ENCODE results near the gene SDHAF4.

DNA sequence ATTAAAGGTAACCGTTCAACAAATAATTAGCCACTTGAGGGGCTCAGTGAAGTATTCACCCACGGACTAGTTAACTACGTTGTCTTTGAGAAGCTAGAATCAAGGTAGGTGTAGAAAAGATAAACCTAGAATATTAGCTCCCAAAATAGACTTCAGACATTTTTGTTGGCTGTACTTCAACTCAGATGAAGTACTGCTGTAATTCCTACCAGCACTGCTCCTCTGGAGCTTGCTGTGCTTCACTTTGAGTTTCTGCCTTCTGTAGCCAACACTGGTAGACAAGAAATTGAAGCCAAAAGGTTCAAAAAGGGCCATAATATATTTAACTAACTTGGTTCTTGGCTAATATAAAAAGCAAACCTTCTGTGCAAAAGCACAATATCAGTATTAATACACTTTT lies 18.8 kb upstream of the SDHAF4 start:
- TF ChIP-seq POLR2A (IDR thresholded peaks at IDR 0.05) = no peak
- TF ChIP-seq, protein P1, sequence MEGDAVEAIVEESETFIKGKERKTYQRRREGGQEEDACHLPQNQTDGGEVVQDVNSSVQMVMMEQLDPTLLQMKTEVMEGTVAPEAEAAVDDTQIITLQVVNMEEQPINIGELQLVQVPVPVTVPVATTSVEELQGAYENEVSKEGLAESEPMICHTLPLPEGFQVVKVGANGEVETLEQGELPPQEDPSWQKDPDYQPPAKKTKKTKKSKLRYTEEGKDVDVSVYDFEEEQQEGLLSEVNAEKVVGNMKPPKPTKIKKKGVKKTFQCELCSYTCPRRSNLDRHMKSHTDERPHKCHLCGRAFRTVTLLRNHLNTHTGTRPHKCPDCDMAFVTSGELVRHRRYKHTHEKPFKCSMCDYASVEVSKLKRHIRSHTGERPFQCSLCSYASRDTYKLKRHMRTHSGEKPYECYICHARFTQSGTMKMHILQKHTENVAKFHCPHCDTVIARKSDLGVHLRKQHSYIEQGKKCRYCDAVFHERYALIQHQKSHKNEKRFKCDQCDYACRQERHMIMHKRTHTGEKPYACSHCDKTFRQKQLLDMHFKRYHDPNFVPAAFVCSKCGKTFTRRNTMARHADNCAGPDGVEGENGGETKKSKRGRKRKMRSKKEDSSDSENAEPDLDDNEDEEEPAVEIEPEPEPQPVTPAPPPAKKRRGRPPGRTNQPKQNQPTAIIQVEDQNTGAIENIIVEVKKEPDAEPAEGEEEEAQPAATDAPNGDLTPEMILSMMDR (IDR thresholded peaks at IDR 0.05) = no peak

Data from uterus (tissue), 2 donors.